Activated naive CD8-positive, alpha-beta T cell treated with anti-CD3 and anti-CD28 coated beads, Interleukin-2, amount 50 U/mL, for 24 hours (primary cell): Measurements from ENCODE around the gene RPL13.
"Not testable (repeated sequence)": the region's sequence is repeated elsewhere in the genome, so short reads cannot be mapped to it uniquely, and the experiment has no call there.

Source experiments
- ATAC-seq: fragments of 150-1000 bp; cut with Tn5 transposase; one replicate; pipeline ENCODE4 v1.10.0; 2021
- DNase-seq: peaks from one replicate; pipeline ENCODE4 v3.0.0; 2021
- H3K27ac Mint-ChIP-seq: one replicate; pipeline ENCODE4 v1.8.0; 2021; ENCODE audit warnings: mild to moderate bottlenecking, mixed read lengths
- H3K27me3 Mint-ChIP-seq: one replicate; pipeline ENCODE4 v1.8.0; 2021; ENCODE audit warnings: mixed read lengths
- H3K36me3 Mint-ChIP-seq: one replicate; pipeline ENCODE4 v1.8.0; 2021; ENCODE audit warnings: low read depth, mixed read lengths
- H3K4me1 Mint-ChIP-seq: one replicate; pipeline ENCODE4 v1.8.0; 2021; ENCODE audit warnings: mixed read lengths
- H3K4me3 Mint-ChIP-seq: one replicate; pipeline ENCODE4 v1.8.0; 2021; ENCODE audit warnings: mild to moderate bottlenecking, moderate library complexity, mixed read lengths
- H3K9me3 Mint-ChIP-seq: one replicate; pipeline ENCODE4 v1.8.0; 2021; ENCODE audit warnings: mixed read lengths

RPL13 gene

DNA sequence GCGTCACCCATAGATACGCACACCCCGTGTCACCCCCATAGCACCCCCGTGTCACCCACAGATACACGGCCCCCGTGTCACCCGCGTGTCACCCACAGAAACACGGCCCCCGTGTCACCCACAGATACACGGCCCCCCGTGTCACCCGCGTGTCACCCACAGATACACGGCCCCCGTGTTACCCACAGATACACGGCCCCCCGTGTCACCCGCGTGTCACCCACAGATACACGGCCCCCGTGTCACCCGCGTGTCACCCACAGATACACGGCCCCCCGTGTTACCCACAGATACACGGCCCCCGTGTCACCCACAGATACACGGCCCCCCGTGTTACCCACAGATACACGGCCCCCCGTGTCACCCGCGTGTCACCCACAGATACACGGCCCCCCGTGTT, 27.2 kb downstream of the RPL13 start:
- H3K36me3 Mint-ChIP-seq, H3K27me3 Mint-ChIP-seq, DNase-seq, H3K4me3 Mint-ChIP-seq, H3K27ac Mint-ChIP-seq, ATAC-seq, H3K4me1 Mint-ChIP-seq, H3K9me3 Mint-ChIP-seq: not testable (repeated sequence)

GRCh38 chr16:89588413-89589109, 28.1 kb downstream of the RPL13 start:
- H3K9me3 Mint-ChIP-seq, result no peaks in the 10 kb centered on the region
- no peak for DNase-seq
- ATAC-seq, result no peak
- H3K27me3 Mint-ChIP-seq, result no peaks in the 10 kb centered on the region
- no peak overlapping the region for H3K27ac Mint-ChIP-seq
- H3K36me3 Mint-ChIP-seq, result peaks cover 1% of the 10 kb centered on the region
- H3K4me1 Mint-ChIP-seq, result peaks cover 1% of the 10 kb centered on the region
- H3K4me3 Mint-ChIP-seq, result no peak overlapping the region

DNA sequence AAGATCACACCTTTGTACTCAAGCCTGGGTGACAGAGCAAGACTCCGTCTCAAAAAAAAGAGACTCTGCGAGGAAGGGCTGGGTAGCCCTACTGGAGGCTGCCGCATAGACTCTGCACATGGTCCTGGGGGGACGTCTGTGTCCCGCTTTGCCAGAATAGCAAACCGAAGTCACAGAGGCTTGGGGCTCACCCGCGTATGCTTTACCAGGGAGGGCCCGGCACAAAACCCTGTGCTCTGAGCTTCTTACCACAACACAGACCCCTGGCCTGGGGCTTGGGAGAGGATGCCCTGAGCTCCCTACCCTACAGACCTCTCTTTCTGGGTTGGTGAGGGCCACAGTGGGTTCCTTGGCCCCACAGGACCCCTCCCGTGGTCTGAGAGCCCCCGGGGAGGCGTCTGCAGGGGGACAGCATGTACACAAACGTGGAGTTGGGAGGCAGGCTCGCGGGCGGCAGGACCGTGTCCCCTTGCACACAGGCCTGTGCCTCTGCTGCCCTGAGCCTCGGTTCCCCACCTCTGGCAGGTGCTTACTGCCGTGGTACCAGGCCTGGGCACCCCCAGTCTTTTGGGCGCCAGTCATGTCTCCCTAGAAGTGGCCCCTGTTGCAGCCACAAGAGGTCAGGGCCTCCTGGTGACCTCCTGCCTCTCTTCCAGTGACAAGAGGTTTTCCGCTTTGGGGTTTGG, 28.9 kb downstream of the RPL13 start:
- Mint-ChIP-seq H3K27ac (no peak overlapping the region), H3K36me3 (peaks cover 1% of the 10 kb centered on the region), H3K9me3 (no peaks in the 10 kb centered on the region), H3K27me3 (no peaks in the 10 kb centered on the region), H3K4me3 (no peak overlapping the region), H3K4me1 (peaks cover 5% of the 10 kb centered on the region)
- ATAC-seq, result no peak
- no peak for DNase-seq

- ATAC-seq, result no peak
- no peaks in the 10 kb centered on the region for H3K27me3 Mint-ChIP-seq
- no peak for DNase-seq
- H3K4me3 Mint-ChIP-seq, result no peak overlapping the region
- H3K27ac Mint-ChIP-seq, result no peak overlapping the region
- no peaks in the 10 kb centered on the region for H3K36me3 Mint-ChIP-seq
- H3K9me3 Mint-ChIP-seq, result no peaks in the 10 kb centered on the region
- peaks cover 5% of the 10 kb centered on the region for H3K4me1 Mint-ChIP-seq
Measured at GRCh38 chr16:89593841-89594240, 33.4 kb downstream of the RPL13 start.

DNA sequence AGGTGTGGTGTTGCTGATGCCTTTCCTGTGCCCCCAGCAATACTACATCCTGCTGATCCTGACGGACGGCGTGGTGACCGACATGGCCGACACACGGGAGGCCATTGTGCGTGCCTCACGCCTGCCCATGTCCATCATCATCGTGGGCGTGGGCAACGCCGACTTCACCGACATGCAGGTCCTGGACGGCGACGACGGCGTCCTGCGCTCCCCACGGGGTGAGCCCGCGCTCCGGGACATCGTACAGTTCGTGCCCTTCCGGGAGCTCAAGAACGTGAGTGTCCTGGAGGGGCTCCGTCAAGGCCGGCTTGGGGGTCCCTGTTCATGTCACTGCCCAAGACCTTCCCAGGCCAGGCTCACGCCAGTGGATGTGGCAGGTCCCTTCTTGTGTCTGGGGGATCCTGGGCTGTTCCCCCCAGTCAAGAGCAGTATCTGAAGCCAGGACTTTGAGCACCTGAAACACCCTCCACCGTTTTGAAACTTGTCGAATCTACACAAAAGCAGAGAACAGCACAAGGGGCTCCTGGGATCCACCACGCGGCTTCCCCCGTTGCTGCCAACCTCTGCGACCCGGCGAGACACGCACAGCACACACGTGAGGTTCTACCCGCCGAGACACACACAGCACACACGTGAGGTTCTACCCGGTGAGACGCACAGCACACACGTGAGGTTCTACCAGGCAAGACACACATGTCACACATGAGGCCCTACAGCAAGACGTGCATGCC, 35.0 kb downstream of the RPL13 start:
- H3K9me3 Mint-ChIP-seq, result no peaks in the 10 kb centered on the region
- no peak overlapping the region for H3K27ac Mint-ChIP-seq
- no peaks in the 10 kb centered on the region for H3K36me3 Mint-ChIP-seq
- no peak for ATAC-seq
- no peak for DNase-seq
- no peaks in the 10 kb centered on the region for H3K27me3 Mint-ChIP-seq
- H3K4me1 Mint-ChIP-seq, result peaks cover 7% of the 10 kb centered on the region
- H3K4me3 Mint-ChIP-seq, result no peak overlapping the region

- DNase-seq, result no peak
- Mint-ChIP-seq H3K36me3 (no peaks in the 10 kb centered on the region), H3K27ac (no peak overlapping the region), H3K4me1 (peaks cover 7% of the 10 kb centered on the region), H3K27me3 (no peaks in the 10 kb centered on the region), H3K4me3 (no peak overlapping the region), H3K9me3 (no peaks in the 10 kb centered on the region)
- no peak for ATAC-seq
Measured at GRCh38 chr16:89596061-89596689, 35.7 kb downstream of the RPL13 start.

- no peaks in the 10 kb centered on the region for H3K36me3 Mint-ChIP-seq
- H3K4me3 Mint-ChIP-seq, result no peak overlapping the region
- DNase-seq (no peak), ATAC-seq (no peak)
- no peaks in the 10 kb centered on the region for H3K9me3 Mint-ChIP-seq
- H3K27me3 Mint-ChIP-seq, result no peaks in the 10 kb centered on the region
- H3K27ac Mint-ChIP-seq, result no peak overlapping the region
- peaks cover 9% of the 10 kb centered on the region for H3K4me1 Mint-ChIP-seq
Measured at GRCh38 chr16:89596957-89597649, 36.6 kb downstream of the RPL13 start.

- ATAC-seq, result no peak
- Mint-ChIP-seq H3K27me3 (no peaks in the 10 kb centered on the region), H3K9me3 (no peaks in the 10 kb centered on the region), H3K4me3 (no peak overlapping the region), H3K27ac (no peak overlapping the region), H3K36me3 (no peaks in the 10 kb centered on the region), H3K4me1 (peaks cover 19% of the 10 kb centered on the region)
- DNase-seq, result no peak
Measured at GRCh38 chr16:89598199-89598598, 37.7 kb downstream of the RPL13 start.

- no peaks in the 10 kb centered on the region for H3K9me3 Mint-ChIP-seq
- H3K4me1 Mint-ChIP-seq, result peaks cover 14% of the 10 kb centered on the region
- DNase-seq, result peak; percentile 55
- ATAC-seq, result peak; percentile 7
- H3K4me3 Mint-ChIP-seq, result no peak overlapping the region
- no peaks in the 10 kb centered on the region for H3K36me3 Mint-ChIP-seq
- H3K27me3 Mint-ChIP-seq, result no peaks in the 10 kb centered on the region
- no peak overlapping the region for H3K27ac Mint-ChIP-seq
Measured at GRCh38 chr16:89599451-89599858, 39.0 kb downstream of the RPL13 start.

DNA sequence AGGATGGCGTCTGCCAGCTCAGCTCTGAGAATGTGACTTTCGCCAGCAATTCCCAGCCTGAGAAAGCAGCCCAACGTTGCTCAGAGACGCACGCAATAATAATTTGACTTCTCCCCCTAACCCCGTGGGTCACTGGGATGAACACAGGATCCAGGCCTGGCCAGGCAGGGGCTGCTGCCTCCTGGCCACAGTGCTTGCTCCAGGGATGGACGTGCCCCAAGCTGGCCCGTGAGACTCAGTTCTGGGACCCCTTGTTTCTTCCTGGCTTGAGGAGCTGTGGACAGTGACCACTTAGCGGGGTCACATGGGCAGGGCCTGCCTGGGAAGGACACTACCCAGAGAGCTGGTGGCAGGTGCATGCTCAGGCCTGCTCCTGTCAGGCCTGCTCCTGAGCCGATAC, 39.4 kb downstream of the RPL13 start:
- no peak for ATAC-seq
- H3K4me3 Mint-ChIP-seq, result no peak overlapping the region
- peaks cover 14% of the 10 kb centered on the region for H3K4me1 Mint-ChIP-seq
- H3K27ac Mint-ChIP-seq, result no peak overlapping the region
- no peaks in the 10 kb centered on the region for H3K9me3 Mint-ChIP-seq
- H3K27me3 Mint-ChIP-seq, result no peaks in the 10 kb centered on the region
- DNase-seq, result no peak
- H3K36me3 Mint-ChIP-seq, result no peaks in the 10 kb centered on the region

GRCh38 chr16:89600427-89600826, 39.9 kb downstream of the RPL13 start:
- no peaks in the 10 kb centered on the region for H3K27me3 Mint-ChIP-seq

DNA sequence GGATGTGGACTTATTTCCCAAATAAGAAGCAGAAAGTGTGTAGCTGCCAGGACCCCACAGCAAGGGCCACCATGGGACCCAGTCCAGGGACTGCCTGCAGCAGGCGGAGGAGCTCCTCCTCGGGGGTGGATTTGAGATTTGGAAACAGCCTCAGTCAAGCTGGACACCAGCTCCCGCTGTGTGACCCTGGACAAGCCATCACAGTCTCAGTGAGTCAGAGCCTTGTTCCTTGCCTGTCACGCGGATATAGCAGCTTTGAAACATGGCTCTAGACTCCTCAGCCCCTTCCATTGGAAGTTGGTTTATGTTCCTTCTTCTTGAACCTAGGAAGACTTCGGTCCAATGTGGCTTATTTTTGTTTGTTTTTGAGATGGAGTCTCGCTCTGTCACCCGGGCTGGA, 40.5 kb downstream of the RPL13 start:
- H3K27ac Mint-ChIP-seq, result no peak overlapping the region
- ATAC-seq, result no peak
- H3K9me3 Mint-ChIP-seq, result no peaks in the 10 kb centered on the region
- no peak for DNase-seq
- no peak overlapping the region for H3K4me3 Mint-ChIP-seq
- no peaks in the 10 kb centered on the region for H3K36me3 Mint-ChIP-seq
- H3K27me3 Mint-ChIP-seq, result no peaks in the 10 kb centered on the region
- peaks cover 14% of the 10 kb centered on the region for H3K4me1 Mint-ChIP-seq

More at GRCh38 chr16:89600427-89600826, 39.9 kb downstream of the RPL13 start:
- ATAC-seq (no peak), DNase-seq (no peak)
- H3K4me1 Mint-ChIP-seq, result peaks cover 14% of the 10 kb centered on the region
- H3K36me3 Mint-ChIP-seq, result no peaks in the 10 kb centered on the region
- no peak overlapping the region for H3K4me3 Mint-ChIP-seq
- no peak overlapping the region for H3K27ac Mint-ChIP-seq
- no peaks in the 10 kb centered on the region for H3K9me3 Mint-ChIP-seq

DNA sequence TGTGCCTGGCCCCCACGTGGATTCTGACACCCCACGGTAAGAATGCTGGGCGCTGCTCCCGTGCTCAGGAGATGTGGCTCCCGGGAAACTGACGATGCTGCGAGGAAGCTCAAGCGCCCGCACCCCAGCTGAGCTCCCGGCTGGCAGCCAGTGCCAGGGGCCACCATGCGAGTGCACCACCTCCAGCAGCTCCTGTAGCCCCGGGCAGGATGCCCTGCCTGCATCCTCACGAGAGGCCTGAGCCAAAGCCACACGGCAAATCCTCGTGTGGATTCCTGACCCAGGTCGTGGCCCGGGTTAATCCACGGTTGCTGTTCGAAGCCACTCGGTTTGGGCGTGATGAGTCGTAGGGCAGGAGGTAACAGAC, 41.4 kb downstream of the RPL13 start:
- Mint-ChIP-seq H3K36me3 (no peaks in the 10 kb centered on the region), H3K9me3 (no peaks in the 10 kb centered on the region), H3K27me3 (no peaks in the 10 kb centered on the region), H3K4me1 (peaks cover 14% of the 10 kb centered on the region), H3K27ac (no peak overlapping the region), H3K4me3 (no peak overlapping the region)
- no peak for ATAC-seq
- DNase-seq, result no peak

- ATAC-seq (peak; percentile 96), DNase-seq (peak; percentile 73)
- Mint-ChIP-seq H3K9me3 (no peaks in the 10 kb centered on the region), H3K27ac (no peak overlapping the region), H3K36me3 (no peaks in the 10 kb centered on the region), H3K27me3 (no peaks in the 10 kb centered on the region), H3K4me1 (peaks cover 14% of the 10 kb centered on the region), H3K4me3 (no peak overlapping the region)
Measured at GRCh38 chr16:89602273-89602951, 41.9 kb downstream of the RPL13 start.
